SH-SY5Y (cell line): Measurements from ENCODE around the gene LUZP1.

Experiments used
- GATA2 ChIP-seq: IDR thresholded peaks from 2 replicates; pipeline ENCODE4 v1.6.1; 2011; ENCODE audit warnings: mild to moderate bottlenecking, low read depth, low read length
- GATA3 ChIP-seq: IDR thresholded peaks from 2 replicates; pipeline ENCODE4 v1.6.1; 2011; ENCODE audit warnings: low read depth, mild to moderate bottlenecking, low read length, moderate library complexity

The LUZP1 gene

DNA sequence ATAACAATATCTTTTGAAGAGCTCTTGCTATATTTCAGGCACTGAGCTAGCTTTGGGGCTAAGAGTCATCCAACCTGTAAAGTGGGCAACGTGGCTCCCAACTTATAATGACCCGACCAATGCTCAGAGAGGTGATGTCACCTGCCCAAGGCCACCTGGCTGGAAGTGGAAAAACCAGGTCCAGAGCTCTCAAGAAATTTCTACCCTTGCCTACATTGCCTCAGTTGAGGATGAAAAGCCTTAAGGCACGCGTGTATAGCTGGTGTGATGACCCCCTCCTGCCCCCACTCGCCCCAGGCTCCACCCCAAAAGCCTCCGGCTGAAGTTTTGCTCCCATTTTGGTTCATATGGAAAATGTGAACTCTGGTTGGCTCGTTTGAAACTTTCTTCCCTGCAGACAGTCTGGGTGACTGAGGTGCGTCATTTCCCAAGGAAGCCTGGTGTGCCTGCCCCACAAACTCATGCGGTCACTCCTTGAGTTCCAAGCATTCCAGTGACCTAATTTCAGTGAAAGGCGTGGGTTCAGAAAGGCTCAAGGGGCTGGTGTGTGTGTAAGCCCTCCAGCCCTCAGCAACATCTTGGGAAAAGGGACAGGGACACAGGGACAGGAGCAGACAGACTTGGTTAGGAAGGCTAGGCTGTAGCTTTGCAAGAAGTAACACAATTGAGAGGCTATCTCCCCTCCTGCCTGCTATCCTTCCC, 28.1 kb upstream of the LUZP1 start:
- TF ChIP-seq GATA3 (no peak), GATA2 (no peak)

DNA sequence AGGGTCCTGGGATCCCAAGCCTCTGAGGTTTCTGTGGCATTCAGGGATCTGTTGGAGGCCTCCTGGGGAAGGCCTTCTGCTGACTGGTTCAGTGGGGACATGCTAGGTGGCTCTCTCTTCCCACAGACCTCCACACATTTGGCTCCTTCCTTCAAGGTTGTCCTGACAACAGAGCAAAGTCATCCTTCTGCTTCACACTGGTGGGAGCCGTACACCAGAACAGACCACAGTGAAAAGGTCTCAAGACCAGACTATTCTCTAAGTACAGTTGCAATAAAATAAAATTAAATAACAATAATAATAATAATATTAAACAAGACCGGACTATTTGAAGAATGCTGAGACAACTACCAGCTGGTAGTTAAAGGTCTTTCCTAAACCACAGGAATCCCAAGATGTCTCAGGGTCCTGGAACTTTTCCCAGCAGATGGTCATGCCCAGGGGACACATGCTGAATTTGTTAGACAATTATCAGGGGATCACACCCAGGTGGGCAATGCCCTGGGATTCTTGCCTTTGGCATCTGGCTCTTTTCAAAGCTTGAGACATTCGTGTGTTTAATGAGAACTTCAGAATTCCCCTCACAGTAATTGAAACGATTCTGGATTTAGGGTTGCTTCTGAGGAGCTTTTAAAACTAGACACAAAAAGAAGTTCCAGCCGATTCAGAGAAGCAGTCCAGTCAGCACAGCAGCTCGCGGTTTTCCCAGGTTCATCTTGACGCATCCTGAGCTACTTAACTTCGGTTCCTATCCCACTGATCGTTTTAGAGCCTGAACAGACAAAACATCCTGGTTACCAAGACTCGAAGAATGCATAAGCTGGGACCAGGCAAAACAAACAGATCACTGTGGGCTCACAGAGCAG, 25.7 kb upstream of the LUZP1 start:
- TF ChIP-seq GATA2 (no peak), GATA3 (no peak)

DNA sequence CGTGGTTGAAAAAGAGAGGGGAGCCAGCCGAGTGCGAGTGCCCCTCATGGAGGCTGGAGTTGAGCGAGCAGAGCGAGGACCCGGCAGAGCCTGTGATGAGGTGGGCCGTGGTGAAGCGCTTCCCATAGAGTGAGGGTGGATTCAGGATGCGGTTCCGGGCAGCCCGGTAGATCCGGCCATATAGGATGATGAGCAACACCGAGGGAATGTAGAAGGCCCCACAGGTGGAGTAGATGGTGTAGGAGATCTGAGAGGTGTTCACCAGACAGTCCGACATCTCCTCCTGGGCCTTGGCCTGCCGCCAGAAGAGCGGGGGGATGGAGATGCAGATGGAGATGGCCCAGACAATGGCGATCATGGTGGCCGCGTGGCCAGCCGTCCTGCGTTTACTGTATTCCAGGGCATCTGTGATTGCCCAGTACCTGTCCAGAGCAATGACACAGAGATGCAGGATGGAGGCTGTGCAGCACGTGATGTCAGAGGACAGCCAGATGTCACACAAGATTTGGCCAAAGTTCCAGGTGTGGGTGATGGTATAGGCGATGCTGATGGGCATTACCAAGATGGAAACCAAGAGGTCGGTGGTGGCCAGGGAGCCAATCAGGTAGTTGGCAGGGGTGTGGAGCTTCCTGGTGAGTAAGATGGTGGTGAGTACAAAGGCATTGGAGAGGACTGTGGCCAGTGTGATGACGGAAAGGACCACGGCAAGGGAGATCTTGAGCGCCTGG, 24.9 kb upstream of the LUZP1 start:
- TF ChIP-seq GATA2: no peak
- TF ChIP-seq GATA3: no peak

DNA sequence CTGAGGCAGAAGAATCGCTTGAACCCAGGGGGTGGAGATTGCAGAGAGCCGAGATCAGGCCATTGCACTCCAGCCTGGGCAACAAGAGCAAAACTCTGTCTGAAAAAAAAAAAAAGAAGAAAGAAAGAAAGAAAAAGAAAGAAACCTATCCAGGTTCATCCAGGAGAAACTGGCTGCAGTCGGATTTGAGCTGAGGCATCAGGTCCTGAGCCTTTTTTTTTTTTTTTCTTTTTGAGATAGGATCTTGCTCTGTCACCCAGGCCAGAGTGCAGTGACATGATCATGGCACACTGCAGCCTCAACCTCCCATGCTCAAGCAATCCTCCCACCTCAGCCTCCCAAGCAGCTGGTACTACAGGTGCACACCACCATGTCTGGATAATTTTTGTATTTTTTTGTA, 22.5 kb upstream of the LUZP1 start:
- TF ChIP-seq GATA3 (no peak), GATA2 (no peak)

DNA sequence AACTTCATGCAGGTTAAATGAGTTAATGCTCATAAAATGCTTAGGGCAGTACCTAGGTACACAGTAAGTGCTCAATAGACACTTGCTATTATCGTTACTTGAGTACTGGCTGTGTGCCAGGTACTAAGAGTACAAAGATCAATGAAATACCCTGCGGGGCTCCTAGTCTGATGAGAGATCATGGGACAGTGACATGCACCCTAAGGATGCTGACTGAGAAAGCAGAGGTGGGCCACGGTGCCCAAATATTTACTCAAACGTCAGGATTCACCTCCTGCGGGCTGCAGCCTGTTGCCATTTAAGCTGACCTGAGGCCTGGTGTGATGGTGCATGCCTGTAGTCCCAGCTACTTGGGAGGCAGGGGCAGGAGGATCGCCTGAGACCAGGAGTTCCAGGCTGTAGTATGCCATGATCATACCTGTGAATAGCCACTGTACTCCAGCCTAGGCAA, 19.8 kb upstream of the LUZP1 start:
- TF ChIP-seq GATA3 (no peak), GATA2 (no peak)

DNA sequence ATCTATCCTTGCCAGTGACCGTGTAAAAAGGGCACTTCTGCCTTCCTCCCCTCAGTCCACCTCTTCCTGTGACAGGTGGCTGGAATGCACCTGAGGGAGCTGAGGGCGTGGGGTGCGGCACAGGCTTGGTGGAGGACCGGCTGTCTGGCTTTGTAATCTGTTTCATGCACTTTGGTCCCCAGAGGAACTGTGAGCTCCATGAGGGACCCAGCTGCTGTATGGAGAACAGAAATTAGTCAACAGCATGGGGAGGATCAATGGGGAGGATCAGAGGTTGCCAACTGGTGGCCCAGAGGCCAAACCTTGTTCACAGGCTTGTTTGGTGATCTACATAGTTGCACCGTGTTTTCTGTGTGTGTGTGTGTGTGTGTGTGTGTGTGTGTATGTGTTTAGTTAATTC, 19.0 kb upstream of the LUZP1 start:
- no peak for TF ChIP-seq GATA3
- no peak for TF ChIP-seq GATA2

DNA sequence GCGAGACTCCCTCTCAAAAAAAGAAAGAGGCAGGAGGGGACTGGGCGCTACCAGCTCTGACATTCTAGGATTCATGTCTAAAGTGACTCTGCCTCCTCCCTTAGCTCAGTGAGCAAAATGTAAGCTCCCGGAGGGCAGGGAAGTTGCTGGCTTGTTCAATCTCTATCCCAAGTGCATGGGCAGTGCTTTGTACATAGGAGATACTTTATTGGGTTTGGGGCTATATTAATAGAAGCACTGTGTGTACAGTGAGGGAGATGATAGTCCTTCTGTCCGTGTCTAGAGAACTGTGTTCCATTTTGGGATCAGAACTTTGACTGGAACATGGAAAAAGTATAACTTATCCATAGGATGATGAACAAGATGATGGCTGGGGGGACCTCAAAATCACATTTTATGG, 16.7 kb upstream of the LUZP1 start:
- no peak for TF ChIP-seq GATA3

DNA sequence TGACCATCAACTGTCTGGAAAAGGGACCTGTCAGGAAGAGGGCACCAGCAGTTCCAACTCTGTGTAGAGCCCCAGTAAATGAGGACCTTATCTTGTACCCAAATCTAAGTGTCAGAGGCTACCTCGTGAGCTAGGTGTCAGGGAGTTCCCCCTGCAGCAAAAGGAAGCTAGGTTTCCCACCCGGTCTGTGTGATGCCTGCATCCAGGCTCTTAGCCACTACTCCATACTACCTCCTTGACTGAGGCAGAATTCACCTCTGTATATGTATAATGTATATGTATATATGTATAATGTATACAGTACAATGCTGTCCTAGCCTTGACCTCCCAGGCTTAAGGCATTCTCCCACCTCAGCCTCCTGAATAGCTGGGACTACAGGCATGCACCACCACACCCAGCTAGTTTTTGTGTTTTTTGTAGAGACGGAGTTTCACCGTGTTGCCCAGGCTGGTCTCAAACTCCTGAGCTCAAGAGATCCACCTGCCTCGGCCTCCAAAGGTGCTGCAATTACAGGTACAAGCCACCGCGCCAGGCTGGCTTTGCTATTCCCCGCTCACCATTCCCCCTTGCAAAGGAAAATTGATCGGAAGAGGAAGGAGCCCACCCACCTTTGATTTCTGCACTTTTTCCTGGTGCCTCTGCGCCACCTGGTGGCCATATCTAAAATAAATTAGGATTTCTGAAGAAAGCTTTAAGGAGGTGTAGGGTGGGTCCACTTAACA, 15.7 kb upstream of the LUZP1 start:
- no peak; the same call in 1 of the 2 replicates for TF ChIP-seq GATA2
- TF ChIP-seq GATA3: no peak

DNA sequence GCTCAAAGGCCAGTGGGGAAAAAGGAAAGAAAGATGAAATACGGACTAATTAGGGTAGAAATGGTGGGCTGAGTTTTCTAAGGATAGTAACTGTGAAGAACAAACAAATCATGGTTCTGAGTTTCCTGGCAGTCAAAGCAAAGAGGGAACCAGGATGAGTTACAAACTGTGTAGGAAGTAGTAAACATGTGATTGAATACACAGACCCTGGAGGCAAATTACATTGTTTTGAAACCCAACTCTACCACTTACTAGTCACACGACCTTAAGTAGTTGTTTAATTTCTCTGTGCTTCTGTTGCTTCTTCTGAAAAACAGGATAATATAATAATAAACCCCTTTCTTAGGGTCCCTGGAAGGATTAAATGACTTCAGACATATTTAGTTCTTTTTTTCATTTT, 11.2 kb upstream of the LUZP1 start:
- TF ChIP-seq GATA2: no peak
- no peak for TF ChIP-seq GATA3

DNA sequence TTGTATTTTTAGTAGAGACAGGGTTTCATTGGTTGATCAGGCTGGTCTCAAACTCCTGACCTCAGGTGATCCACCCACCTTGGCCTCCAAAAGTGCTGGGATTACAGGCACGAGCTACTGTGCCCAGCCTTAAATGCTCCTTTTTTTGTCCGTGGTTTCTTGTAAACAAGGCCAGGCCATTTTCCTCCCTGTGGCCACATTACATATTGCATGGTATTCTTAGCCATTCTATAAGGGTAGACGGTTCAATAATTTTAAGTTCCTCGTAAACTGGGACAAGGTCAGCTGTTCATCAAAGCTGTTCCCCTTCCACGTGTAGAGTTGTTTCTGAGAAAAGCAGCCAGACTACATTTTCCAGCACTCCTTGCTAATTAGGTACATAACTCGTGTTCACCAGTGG, 10.3 kb upstream of the LUZP1 start:
- TF ChIP-seq GATA3: no peak
- no peak for TF ChIP-seq GATA2

DNA sequence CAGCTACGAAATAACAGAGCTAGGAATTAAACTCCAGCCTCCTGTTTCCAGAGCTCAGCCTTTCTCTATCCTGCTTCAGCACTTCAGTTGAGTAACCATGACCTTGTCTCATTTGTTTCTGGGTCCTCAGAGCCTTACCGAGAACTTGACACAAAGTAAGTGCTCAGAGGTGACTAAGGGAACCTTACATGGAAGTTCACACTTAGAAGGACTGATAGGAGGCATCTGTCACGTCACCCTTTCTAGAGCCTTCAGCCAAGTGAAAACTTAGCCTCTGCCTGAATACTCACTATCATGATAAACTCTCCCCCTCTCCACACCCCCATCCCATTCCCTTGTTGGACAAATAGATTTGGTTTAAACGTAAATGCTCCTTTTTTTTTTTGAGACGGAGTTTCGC, 9.8 kb upstream of the LUZP1 start:
- no peak for TF ChIP-seq GATA2

DNA sequence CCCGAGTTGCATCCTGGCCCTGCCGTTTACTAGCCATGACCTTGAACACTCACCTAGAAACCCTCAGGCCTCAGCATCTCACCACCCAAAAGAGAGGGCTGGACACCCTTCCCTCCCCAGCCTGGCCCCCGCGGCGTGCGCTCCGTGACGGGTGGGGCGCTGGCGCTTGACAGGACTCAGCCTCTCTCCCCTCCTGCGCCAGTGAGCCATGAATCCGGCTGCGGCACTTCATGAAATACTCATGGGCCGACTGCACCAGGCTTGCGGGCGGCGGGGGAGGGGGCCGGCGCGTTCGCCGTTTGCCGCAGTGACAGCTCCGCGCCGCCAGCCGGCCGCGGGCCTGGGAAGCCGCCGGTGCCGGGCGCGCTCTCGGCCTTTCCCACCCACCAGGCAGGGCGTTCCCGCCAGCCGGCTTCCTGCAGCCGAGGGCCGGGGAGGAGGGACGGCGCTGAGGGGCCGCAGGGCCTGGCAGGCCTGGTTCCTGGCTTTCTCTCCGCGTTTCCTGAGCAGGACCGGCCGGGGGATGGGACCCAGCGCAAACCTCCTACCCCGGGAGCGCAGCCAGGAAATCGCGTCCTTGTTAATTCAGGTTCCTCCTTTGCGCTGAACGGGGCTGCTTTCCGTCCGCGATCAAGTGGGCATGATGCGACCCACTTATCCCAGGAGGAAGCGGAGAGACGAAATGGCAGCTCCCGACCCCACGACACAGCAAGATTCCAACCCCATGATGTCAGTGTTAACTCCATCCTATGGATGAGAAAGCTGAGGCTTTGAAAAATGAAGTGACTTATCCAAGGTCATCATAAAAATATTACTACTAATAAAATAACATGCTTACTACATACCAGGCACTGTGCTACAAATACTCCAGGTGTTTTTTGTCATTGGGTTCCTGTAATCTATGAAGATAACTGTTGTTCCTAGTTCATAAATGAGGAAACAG, 9.1 kb upstream of the LUZP1 start:
- TF ChIP-seq GATA3 (no peak), GATA2 (no peak)

DNA sequence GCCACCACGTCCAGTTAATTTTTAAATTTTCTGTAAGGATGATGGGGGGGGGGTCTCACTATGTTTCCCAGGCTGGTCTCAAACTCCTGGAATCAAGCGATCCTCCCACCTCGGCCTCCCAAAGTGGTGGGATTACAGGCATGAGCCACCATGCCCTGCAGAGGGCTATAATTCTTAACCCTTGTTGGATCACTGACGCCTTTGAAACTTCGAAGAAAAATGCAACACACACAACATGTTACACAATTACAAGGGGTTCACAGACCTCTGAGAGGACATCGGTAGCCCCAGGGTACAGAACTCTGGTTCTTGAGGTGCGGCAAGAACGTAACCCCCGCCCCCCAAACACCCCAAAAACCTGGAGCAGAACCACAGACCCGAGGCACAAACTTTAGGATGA, 8.4 kb upstream of the LUZP1 start:
- TF ChIP-seq GATA2: no peak
- no peak for TF ChIP-seq GATA3
